Activated CD8-positive, alpha-beta memory T cell treated with anti-CD3 and anti-CD28 coated beads, Interleukin-2, amount 10 ng/mL, durations not matched to agents 7 days and 5 days (primary cell): ENCODE measurements around the gene CHD1. TPM values are rescaled to one million over a fixed set of nuclear protein-coding genes. Genes with fewer than 3 reads are reported as not detected.

Experiments
- ATAC-seq: fragments of 150-1000 bp; cut with Tn5 transposase; one replicate; pipeline ENCODE4 v1.10.0; 2021; ENCODE audit warnings: moderate library complexity
- CTCF ChIA-PET: fragments of 350-600 bp; sonication (Branson Sonifier 250); formaldehyde crosslinking; loops from one replicate; lab custom pipeline; 2021; ENCODE audit warnings: antibody characterized with exemption; lab: Charles Lee
- DNase-seq: peaks from one replicate; pipeline ENCODE4 v3.0.0-alpha.2; 2020
- H3K27ac Mint-ChIP-seq: one replicate; pipeline ENCODE4 v1.8.0; 2021; ENCODE audit warnings: mild to moderate bottlenecking, mixed read lengths
- H3K27me3 Mint-ChIP-seq: one replicate; pipeline ENCODE4 v1.8.0; 2021; ENCODE audit warnings: mixed read lengths
- H3K36me3 Mint-ChIP-seq: one replicate; pipeline ENCODE4 v1.8.0; 2021; ENCODE audit warnings: mild to moderate bottlenecking, mixed read lengths
- H3K4me1 Mint-ChIP-seq: one replicate; pipeline ENCODE4 v1.8.0; 2021; ENCODE audit warnings: mixed read lengths
- H3K4me3 Mint-ChIP-seq: one replicate; pipeline ENCODE4 v1.8.0; 2021; ENCODE audit warnings: mild to moderate bottlenecking, moderate library complexity, mixed read lengths
- H3K9me3 Mint-ChIP-seq: one replicate; pipeline ENCODE4 v1.8.0; 2022; ENCODE audit warnings: low read depth, mixed read lengths
- total RNA-seq, 2 experiments: library from RNA; stranded (reverse); gene quantifications; one replicate each; pipeline ENCODE4 v1.2.3, GENCODE V29; 2021

The CHD1 gene
- 10 to 100 TPM; 40.9 to 49.3 TPM for total RNA-seq

DNA sequence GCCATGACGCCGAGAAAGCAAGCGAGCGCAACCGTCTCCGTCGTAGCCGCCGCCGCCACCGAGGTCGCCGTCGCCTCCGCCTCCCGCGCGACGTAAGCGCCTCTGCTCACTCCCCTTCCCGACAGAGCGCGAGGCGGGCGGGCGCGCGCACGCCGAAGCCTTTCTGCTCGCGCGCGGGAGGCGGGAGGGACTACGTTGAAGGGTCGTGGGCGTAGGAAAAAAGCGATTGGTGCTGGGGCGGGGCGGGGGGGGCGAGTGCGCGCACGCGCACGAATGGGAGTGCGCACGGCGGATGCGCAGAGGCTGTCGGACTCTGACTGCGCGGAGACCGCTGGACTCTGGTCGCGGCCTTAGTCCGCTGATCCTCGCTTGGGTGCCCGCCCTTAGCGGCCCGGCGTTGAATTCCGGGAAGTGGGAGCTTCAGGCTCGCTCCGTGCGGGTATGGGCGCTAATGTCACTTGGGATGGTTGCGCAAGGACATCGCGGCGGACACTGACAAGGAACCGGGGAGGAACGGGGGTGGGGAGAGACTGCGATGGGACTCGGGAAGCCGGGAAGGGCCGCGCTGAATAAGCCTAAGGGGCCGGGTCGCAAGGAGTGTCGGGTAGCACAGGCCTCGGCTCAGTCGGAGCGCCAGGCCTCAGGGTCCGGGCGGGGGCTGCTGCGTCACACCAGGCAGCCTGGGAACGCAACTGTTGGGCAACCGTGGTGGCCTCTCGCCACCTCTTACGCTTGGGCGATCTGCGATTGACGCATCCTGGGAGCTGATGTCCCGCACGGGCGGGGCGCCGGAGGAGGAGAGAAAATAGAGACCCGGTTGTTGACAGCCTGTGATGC lies at the start of gene CHD1:
Gene CHD1 (minus strand): TSS at position 135 of the 837 bp plus-strand sequence. CDS start 2,621 bp downstream, outside the sequence.
- H3K4me1 Mint-ChIP-seq: peaks cover 47% of the 10 kb centered on the region
- CTCF ChIA-PET: interaction anchor here (0.8 to 2.9 kb wide), 6 partner anchors 22 to 132 kb away, joined by 3 to 10 read pairs (median 4); no protein-coding TSS in a partner anchor

DNA sequence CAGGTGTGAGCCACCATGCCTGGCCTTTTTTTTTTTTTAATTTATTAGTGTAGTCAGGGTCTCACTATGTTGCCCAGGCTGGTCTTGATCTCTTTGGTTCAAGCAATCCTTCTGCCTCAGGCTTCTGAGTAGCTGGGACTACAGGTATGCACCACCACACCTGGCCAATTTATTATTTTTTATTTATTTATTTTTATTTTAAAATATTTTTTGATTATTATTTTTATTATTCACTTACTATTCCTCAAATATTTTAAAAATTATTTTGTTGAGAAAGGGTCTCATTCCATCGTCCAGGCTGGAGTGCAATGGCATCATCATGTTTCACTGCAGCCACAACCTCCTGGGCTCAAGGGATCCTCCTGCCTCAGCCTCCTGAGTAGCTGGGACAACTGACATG lies 49.7 kb upstream of the CHD1 start:
- Mint-ChIP-seq H3K9me3 (no peaks in the 10 kb centered on the region), H3K27ac (no peak overlapping the region), H3K27me3 (peaks cover 3% of the 10 kb centered on the region), H3K36me3 (no peaks in the 10 kb centered on the region), H3K4me1 (peaks cover 8% of the 10 kb centered on the region), H3K4me3 (no peak overlapping the region)
- no peak for ATAC-seq
- no peak for DNase-seq
- CTCF ChIA-PET: no interaction called here

More for the DNA sequence above, at the start of gene CHD1:
- Mint-ChIP-seq H3K27me3 (no peaks in the 10 kb centered on the region), H3K27ac (peak within 1 kb of the TSS; percentile 100), H3K4me3 (peak within 1 kb of the TSS; percentile 98), H3K9me3 (no peaks in the 10 kb centered on the region), H3K36me3 (peaks cover 30% of the 10 kb centered on the region)
- DNase-seq (peak; percentile 96), ATAC-seq (peak; percentile 74)

DNA sequence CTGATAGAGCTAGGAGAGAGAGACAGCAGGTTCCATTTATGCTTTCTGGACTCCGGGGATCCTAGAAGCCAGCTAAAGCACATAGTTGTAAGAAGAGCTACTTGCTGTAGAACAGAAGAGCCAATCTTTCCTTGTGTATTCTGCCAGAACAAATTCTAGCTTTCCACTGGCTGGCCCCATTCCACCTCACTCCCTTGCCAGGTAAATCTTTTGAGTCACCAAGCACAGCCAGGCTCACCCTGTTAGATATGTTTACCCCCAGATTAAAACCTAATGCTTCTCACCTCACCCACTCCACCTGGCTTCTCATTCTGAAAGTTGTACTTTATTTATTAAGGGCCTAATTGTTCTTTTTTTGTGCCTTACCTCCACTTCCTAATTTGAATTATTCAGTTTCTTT lies 48.9 kb upstream of the CHD1 start:
- ATAC-seq (no peak), DNase-seq (no peak)
- Mint-ChIP-seq H3K9me3 (no peaks in the 10 kb centered on the region), H3K27me3 (no peaks in the 10 kb centered on the region), H3K4me3 (no peak overlapping the region), H3K36me3 (no peaks in the 10 kb centered on the region), H3K4me1 (peaks cover 8% of the 10 kb centered on the region), H3K27ac (peak overlapping the region; percentile 29)
- CTCF ChIA-PET: interaction anchor here (0.6 kb wide), 1 partner anchor 55 kb away, joined by 3 read pairs; no protein-coding TSS in a partner anchor

DNA sequence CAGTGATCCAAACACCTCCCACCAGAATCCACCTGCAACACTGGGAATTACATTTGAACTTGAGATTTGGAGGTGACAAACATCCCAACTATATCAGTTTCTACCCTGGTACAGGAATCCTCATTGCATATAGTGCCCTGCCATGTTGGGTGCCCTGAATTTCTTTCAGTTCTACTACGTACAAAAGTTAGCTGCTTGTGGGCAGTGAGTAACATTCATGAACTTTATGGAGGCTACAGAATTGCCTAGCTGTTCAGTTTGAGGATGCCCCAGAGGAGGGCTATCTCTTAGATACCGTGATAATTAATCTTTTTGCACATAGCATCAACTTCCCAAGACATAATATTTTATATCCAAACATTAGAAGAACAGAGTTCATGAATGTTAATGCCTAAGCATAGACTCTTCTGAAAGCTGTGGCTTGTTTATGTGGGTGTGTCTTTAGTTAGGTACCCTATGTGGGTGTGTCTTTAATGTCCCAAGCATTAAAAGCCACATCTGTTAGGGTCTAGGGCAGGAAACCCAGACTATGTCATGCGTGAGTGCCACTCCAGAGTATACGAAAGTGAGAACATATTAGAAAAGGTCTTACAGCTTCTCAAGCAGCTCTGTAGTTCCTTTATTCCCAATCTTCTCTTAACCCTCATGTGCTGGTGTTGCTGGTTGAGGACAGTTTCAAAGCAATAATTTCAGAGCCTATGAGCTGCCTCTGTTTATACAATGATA lies 47.0 kb upstream of the CHD1 start:
- ATAC-seq (no peak), DNase-seq (no peak)
- CTCF ChIA-PET: interaction anchor here (1.3 kb wide), 1 partner anchor 15 kb away, joined by 3 read pairs; no protein-coding TSS in a partner anchor
- no peaks in the 10 kb centered on the region for H3K27me3 Mint-ChIP-seq
- no peak overlapping the region for H3K4me3 Mint-ChIP-seq
- no peak overlapping the region for H3K27ac Mint-ChIP-seq
- H3K4me1 Mint-ChIP-seq: peaks cover 8% of the 10 kb centered on the region
- H3K9me3 Mint-ChIP-seq: no peaks in the 10 kb centered on the region
- no peaks in the 10 kb centered on the region for H3K36me3 Mint-ChIP-seq

DNA sequence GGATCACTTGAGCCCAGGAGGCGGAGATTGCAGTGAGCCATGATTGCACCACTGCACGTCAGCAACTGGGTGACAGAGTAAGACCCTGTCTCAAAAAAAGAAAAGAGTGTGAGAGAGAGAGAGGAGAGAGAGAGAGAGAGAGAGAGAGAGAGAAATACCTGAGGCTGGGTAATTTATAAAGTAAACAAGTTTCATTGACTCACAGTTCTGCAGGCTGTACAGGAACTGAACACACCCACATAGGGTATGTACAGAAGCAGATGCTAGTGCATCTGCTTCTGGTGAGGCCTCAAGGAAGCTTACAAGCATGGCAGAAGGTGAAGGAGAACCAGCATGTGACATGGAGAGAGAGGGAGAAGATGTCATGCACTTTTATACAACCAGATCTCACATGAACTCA lies 46.4 kb upstream of the CHD1 start:
- Mint-ChIP-seq H3K9me3 (no peaks in the 10 kb centered on the region), H3K4me3 (no peak overlapping the region), H3K27me3 (no peaks in the 10 kb centered on the region), H3K4me1 (peaks cover 8% of the 10 kb centered on the region), H3K27ac (no peak overlapping the region), H3K36me3 (no peaks in the 10 kb centered on the region)
- CTCF ChIA-PET: interaction anchor here (1.3 kb wide), 1 partner anchor 15 kb away, joined by 3 read pairs; no protein-coding TSS in a partner anchor
- DNase-seq: no peak
- no peak for ATAC-seq

DNA sequence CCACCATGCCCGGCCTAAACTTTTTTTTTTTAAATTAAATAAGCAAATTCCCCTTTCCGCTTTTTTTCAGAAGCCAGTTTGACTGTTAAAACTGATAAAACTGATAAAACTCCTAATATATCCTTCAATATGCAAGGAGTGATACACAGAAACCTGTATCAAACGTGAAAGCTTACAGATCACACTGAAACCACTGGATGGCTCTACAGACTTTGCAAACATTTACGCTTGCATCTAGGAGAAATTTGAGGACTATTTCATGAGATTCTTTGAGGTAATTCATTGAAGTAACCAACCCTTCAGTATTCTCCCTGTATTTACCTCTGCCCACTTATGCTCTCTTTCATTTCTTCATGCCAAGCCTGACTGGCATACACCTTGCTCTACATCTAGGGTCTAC lies 40.6 kb upstream of the CHD1 start:
- CTCF ChIA-PET: no interaction called here
- Mint-ChIP-seq H3K4me1 (no peaks in the 10 kb centered on the region), H3K27me3 (no peaks in the 10 kb centered on the region), H3K36me3 (no peaks in the 10 kb centered on the region), H3K9me3 (no peaks in the 10 kb centered on the region), H3K27ac (no peak overlapping the region), H3K4me3 (no peak overlapping the region)
- ATAC-seq (no peak), DNase-seq (no peak)

DNA sequence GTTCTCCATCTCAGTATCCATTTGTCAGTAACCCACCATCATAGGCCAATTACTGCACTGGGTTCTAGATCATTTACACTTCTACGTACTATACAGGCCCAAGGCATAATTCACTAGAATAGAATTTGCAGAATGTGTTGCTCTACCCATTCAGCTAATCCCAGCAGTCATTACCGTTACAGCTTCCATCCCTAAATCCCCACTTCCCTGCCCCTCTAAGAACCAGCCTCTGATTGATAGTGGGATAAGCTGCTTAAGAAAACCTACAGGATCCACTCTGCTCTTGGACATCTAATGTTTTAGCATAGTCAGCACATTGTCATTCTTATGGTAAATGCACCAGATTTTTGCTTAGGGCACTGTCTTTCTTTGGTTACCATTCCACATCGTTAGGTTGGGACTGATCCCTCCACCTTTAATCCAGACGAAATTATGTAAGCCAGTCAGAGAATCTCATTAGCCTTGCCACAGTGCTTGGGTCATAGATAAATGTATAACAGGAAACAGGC lies 39.3 kb upstream of the CHD1 start:
- CTCF ChIA-PET: no interaction called here
- no peaks in the 10 kb centered on the region for H3K4me1 Mint-ChIP-seq

DNA sequence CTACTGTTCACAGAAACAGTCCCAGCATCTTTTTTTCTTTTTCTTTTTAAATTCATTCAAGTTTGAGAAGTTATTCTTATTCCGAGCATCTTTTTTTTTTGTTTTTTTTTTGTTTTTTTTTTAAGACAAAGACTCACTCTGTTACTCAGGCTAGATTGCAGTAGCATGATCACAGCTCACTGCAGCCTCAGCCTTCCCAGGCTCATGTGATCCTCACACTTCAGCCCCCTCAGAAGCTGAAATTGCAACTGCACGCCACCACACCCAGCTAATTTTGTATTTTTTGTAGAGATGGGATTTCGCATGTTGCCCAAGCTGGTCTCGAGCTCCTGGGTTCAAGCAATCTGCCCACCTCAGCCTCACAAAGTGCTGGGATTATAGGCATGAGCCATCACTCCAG lies 36.4 kb upstream of the CHD1 start:
- Mint-ChIP-seq H3K4me3 (no peak overlapping the region), H3K27ac (no peak overlapping the region), H3K27me3 (no peaks in the 10 kb centered on the region), H3K36me3 (no peaks in the 10 kb centered on the region), H3K9me3 (no peaks in the 10 kb centered on the region), H3K4me1 (no peaks in the 10 kb centered on the region)
- CTCF ChIA-PET: no interaction called here
- ATAC-seq (no peak), DNase-seq (no peak)

More for the DNA sequence above, 39.3 kb upstream of the CHD1 start:
- DNase-seq: no peak
- H3K36me3 Mint-ChIP-seq: no peaks in the 10 kb centered on the region
- no peaks in the 10 kb centered on the region for H3K9me3 Mint-ChIP-seq
- no peak for ATAC-seq
- no peaks in the 10 kb centered on the region for H3K27me3 Mint-ChIP-seq
- no peak overlapping the region for H3K27ac Mint-ChIP-seq
- H3K4me3 Mint-ChIP-seq: no peak overlapping the region

DNA sequence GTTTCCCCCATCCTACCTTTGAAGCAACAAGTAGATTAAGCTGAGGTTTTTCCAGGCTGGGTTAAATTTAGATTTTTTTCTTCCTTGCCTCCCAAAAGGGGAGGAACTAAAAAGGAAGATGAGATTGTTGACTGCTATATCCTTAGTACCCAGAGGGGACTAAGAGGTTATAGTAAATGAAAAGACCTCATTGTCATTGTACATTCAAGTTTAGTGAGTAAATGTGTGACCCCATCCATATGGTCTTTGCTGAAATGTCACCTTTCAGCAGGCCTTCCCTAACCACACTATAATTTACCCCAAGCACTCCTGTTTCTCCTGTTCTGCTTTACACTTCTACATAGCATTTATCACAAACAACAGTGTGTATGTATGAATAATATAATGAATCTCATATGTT lies 35.8 kb upstream of the CHD1 start:
- ATAC-seq: no peak
- Mint-ChIP-seq H3K9me3 (no peaks in the 10 kb centered on the region), H3K36me3 (no peaks in the 10 kb centered on the region), H3K4me1 (no peaks in the 10 kb centered on the region), H3K4me3 (no peak overlapping the region), H3K27ac (no peak overlapping the region), H3K27me3 (no peaks in the 10 kb centered on the region)
- DNase-seq: no peak
- CTCF ChIA-PET: no interaction called here

DNA sequence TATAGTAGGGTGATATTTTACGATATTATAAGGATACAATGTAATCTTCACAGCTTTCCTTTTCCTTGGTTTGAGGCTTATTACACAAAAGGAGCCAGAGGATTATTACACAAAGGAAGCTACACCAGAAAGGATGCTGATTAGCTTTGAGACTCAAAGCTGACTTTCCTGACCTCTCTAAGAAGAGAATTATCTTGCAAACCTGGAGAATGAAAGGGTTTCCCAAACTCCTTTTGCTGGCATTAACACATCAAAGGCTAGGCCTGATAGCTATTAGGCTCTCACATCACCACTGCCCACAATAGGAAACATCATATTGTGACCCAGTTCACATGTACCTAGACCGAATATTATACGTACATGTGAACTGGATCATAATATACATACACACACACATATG lies 34.2 kb upstream of the CHD1 start:
- ATAC-seq (no peak), DNase-seq (no peak)
- H3K36me3 Mint-ChIP-seq: no peaks in the 10 kb centered on the region
- H3K27me3 Mint-ChIP-seq: no peaks in the 10 kb centered on the region
- H3K4me3 Mint-ChIP-seq: no peak overlapping the region
- no peaks in the 10 kb centered on the region for H3K9me3 Mint-ChIP-seq
- CTCF ChIA-PET: no interaction called here
- no peak overlapping the region for H3K27ac Mint-ChIP-seq
- H3K4me1 Mint-ChIP-seq: no peaks in the 10 kb centered on the region

DNA sequence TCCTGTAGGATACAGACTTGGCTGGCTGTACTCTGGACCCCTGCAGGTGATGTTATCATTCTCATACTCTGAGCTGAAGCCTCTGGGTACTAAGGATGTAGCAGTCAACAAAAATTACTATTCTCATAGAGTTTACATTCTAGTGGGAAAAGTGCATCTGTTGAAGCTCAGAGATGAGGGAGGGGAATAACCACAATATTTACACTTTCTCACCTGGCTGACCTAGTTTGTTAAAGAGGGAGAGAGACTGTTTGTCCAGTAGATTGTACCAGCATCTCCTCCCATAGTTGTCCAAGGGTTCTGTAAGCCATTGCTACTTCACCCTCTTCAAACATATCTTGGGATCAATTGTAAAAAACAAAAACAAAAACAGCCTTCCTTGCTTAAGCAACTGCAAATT lies 33.8 kb upstream of the CHD1 start:
- ATAC-seq: no peak
- Mint-ChIP-seq H3K27ac (no peak overlapping the region), H3K4me1 (no peaks in the 10 kb centered on the region), H3K4me3 (no peak overlapping the region), H3K36me3 (no peaks in the 10 kb centered on the region), H3K9me3 (no peaks in the 10 kb centered on the region), H3K27me3 (no peaks in the 10 kb centered on the region)
- CTCF ChIA-PET: no interaction called here
- no peak for DNase-seq

DNA sequence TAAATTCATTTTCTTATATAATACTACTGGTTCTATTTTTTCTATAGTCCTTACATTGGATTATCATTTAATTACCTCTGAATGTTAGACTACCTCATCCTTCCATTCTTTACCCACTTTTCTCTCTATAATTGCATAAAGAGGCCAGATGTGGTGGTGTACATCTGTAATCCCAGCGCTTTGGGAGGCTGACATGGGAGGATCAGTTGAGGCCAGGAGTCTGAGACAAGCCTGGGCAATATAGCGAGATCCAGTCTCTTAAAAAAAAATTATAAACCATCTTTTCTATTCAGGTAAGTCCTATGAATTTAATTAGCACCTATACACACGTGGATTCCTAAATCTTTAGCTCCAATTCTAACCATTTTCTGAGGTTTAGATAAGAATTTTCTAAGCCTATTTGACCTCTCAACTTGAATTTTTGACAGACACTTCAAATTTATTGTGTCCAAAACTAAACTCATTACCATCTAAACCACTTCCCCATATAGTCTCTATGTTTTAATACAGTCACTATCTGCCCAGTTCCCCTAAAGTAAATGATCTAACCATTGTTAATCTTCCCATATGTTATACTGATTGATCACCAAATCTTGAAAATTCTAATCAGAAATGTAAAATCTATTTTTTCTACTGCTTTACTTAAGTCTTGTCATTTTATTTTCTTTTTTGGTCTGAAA lies 33.0 kb upstream of the CHD1 start:
- Mint-ChIP-seq H3K4me1 (no peaks in the 10 kb centered on the region), H3K27me3 (no peaks in the 10 kb centered on the region), H3K27ac (no peak overlapping the region), H3K36me3 (no peaks in the 10 kb centered on the region), H3K4me3 (no peak overlapping the region), H3K9me3 (no peaks in the 10 kb centered on the region)
- no peak for DNase-seq
- no peak for ATAC-seq
- CTCF ChIA-PET: interaction anchor here (0.6 kb wide), 1 partner anchor 90 kb away, joined by 3 read pairs; no protein-coding TSS in a partner anchor

DNA sequence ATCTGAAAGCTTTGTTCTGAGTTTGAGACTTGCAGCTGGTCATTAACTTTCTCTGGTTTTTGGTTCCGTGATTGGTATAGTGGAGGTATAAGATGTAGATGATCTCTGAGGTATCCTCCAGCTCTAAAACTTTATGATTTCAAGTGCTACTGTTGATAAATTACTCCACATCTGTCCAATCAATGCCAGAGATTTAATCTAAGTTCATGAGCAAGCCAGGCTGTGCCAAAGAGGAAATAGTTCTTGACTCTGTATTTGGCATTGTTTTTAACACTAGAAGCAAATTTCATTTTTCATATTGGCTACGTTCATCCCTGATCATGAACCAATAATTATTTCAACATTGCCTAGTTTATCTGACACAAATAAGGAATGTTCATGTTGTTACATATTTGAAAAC lies 28.5 kb upstream of the CHD1 start:
- H3K4me3 Mint-ChIP-seq: no peak overlapping the region
- DNase-seq (no peak), ATAC-seq (no peak)
- no peaks in the 10 kb centered on the region for H3K9me3 Mint-ChIP-seq
- no peaks in the 10 kb centered on the region for H3K27me3 Mint-ChIP-seq
- H3K36me3 Mint-ChIP-seq: no peaks in the 10 kb centered on the region
- H3K4me1 Mint-ChIP-seq: no peaks in the 10 kb centered on the region
- no peak overlapping the region for H3K27ac Mint-ChIP-seq
- CTCF ChIA-PET: no interaction called here
